KMS-11 (cell line): ENCODE measurements around the gene TMC8.
"Not testable (repeated sequence)": the region's sequence is repeated elsewhere in the genome, so short reads cannot be mapped to it uniquely, and the experiment has no call there.

Source experiments
- H2AFZ ChIP-seq: fragments of 200-600 bp; sonication (generic); 2 replicates; pipeline ENCODE4 v1.6.1; 2016; ENCODE audit warnings: antibody characterized with exemption, mixed run types, low read depth
- H3K27ac ChIP-seq: fragments of 200-600 bp; sonication (generic); 2 replicates; pipeline ENCODE4 v1.6.1; 2016; ENCODE audit warnings: mild to moderate bottlenecking, mixed run types
- H3K27me3 ChIP-seq: fragments of 200-600 bp; sonication (generic); 2 replicates; pipeline ENCODE4 v1.6.1; 2017; ENCODE audit warnings: mild to moderate bottlenecking, low read depth, mixed run types, moderate library complexity; ENCODE audit not compliant: insufficient read depth
- H3K36me3 ChIP-seq: fragments of 200-600 bp; sonication (generic); 2 replicates; pipeline ENCODE4 v1.6.1; 2017; ENCODE audit warnings: mild to moderate bottlenecking, mixed run types; ENCODE audit not compliant: insufficient read depth
- H3K4me1 ChIP-seq: fragments of 200-600 bp; sonication (generic); 2 replicates; pipeline ENCODE4 v1.6.1; 2016; ENCODE audit warnings: mild to moderate bottlenecking, low read depth, mixed run types; ENCODE audit not compliant: poor library complexity, severe bottlenecking
- H3K4me2 ChIP-seq: fragments of 200-600 bp; sonication (generic); 2 replicates; pipeline ENCODE4 v1.7.0; 2016; ENCODE audit warnings: mild to moderate bottlenecking, mixed run types
- H3K4me3 ChIP-seq: fragments of 200-600 bp; sonication (generic); IDR thresholded peaks from 2 replicates; pipeline ENCODE4 v1.6.1; 2017; ENCODE audit warnings: low read depth, low read length, mixed read lengths; ENCODE audit not compliant: insufficient read depth
- H3K79me2 ChIP-seq: fragments of 200-600 bp; sonication (generic); 2 replicates; pipeline ENCODE4 v1.6.1; 2016; ENCODE audit warnings: low read depth, mixed run types; ENCODE audit not compliant: insufficient read depth
- H3K9ac ChIP-seq: fragments of 200-600 bp; sonication (generic); 2 replicates; pipeline ENCODE4 v1.6.1; 2016; ENCODE audit warnings: mild to moderate bottlenecking, mixed run types
- H4K20me1 ChIP-seq: fragments of 200-600 bp; sonication (generic); 2 replicates; pipeline ENCODE4 v1.6.1; 2016; ENCODE audit warnings: mild to moderate bottlenecking, mixed run types; ENCODE audit not compliant: insufficient read depth
- CTCF ChIP-seq: fragments of 200-600 bp; sonication (generic); conservative IDR thresholded peaks from 2 replicates; pipeline ENCODE4 v1.6.1; 2017; ENCODE audit warnings: low read depth, mild to moderate bottlenecking, antibody characterized with exemption, low read length, moderate library complexity, mixed read lengths

Gene TMC8

GRCh38 chr17:78130437-78131101, at the start of gene TMC8:
Gene TMC8 (plus strand): TSS chr17:78130771. CDS start chr17:78131589, 818 bp downstream.
- Histone ChIP-seq H3K27ac (peak within 1 kb of the TSS; percentile 68), H3K4me3 (peak within 1 kb of the TSS; percentile 66), H3K9ac (peak within 1 kb of the TSS; percentile 73), H3K4me1 (peaks cover 49% of the 10 kb centered on the region), H2AFZ (peak within 1 kb of the TSS; percentile 20; the same call in 1 of the 2 replicates), H4K20me1 (no peaks in the 10 kb centered on the region), H3K79me2 (peaks cover 50% of the 10 kb centered on the region), H3K4me2 (peak within 1 kb of the TSS; percentile 93), H3K27me3 (no peaks in the 10 kb centered on the region), H3K36me3 (no peaks in the 10 kb centered on the region; the same call in 1 of the 2 replicates)
- TF ChIP-seq CTCF, result no peak

GRCh38 chr17:78081551-78081950, 49.0 kb upstream of the TMC8 start:
- Histone ChIP-seq H3K27ac (peak overlapping the region; percentile 75), H2AFZ (no peak overlapping the region), H4K20me1 (no peaks in the 10 kb centered on the region), H3K4me2 (peak overlapping the region; percentile 77), H3K79me2 (no peaks in the 10 kb centered on the region), H3K27me3 (no peaks in the 10 kb centered on the region), H3K36me3 (peaks cover 3% of the 10 kb centered on the region; the same call in 1 of the 2 replicates), H3K4me3 (no peak overlapping the region), H3K9ac (peak overlapping the region; percentile 6; the same call in 1 of the 2 replicates), H3K4me1 (peaks cover 64% of the 10 kb centered on the region)
- TF ChIP-seq CTCF, result no peak

- H3K79me2 ChIP-seq, H3K4me3 ChIP-seq, H4K20me1 ChIP-seq, H3K27me3 ChIP-seq, H2AFZ ChIP-seq, H3K36me3 ChIP-seq: not testable (repeated sequence)
- peak overlapping the region; percentile 75 for H3K27ac ChIP-seq
- H3K4me2 ChIP-seq, result peak overlapping the region; percentile 77
- H3K4me1 ChIP-seq, result peaks cover 64% of the 10 kb centered on the region
- peak overlapping the region; percentile 6; the same call in 1 of the 2 replicates for H3K9ac ChIP-seq
These were observed 48.2 kb upstream of the TMC8 start for GRCh38 chr17:78082355-78082872.

GRCh38 chr17:78082988-78083387, 47.6 kb upstream of the TMC8 start:
- H4K20me1 ChIP-seq, result no peaks in the 10 kb centered on the region
- no peaks in the 10 kb centered on the region for H3K27me3 ChIP-seq
- H3K4me1 ChIP-seq, result peaks cover 64% of the 10 kb centered on the region
- no peaks in the 10 kb centered on the region for H3K36me3 ChIP-seq
- H3K9ac ChIP-seq, result peak overlapping the region; percentile 28; the same call in 1 of the 2 replicates
- TF ChIP-seq CTCF, result no peak
- H2AFZ ChIP-seq, result no peak overlapping the region
- H3K4me3 ChIP-seq, result no peak overlapping the region
- peak overlapping the region; percentile 75 for H3K27ac ChIP-seq
- H3K4me2 ChIP-seq, result peak overlapping the region; percentile 77
- H3K79me2 ChIP-seq, result no peaks in the 10 kb centered on the region

- no peak overlapping the region for H3K9ac ChIP-seq
- no peak overlapping the region for H3K27ac ChIP-seq
- no peak overlapping the region for H3K4me2 ChIP-seq
- no peaks in the 10 kb centered on the region for H3K79me2 ChIP-seq
- no peaks in the 10 kb centered on the region for H3K36me3 ChIP-seq
- no peak overlapping the region for H2AFZ ChIP-seq
- no peaks in the 10 kb centered on the region for H4K20me1 ChIP-seq
- H3K4me3 ChIP-seq, result no peak overlapping the region
- H3K27me3 ChIP-seq, result no peaks in the 10 kb centered on the region
- no peak for TF ChIP-seq CTCF
- peaks cover 47% of the 10 kb centered on the region for H3K4me1 ChIP-seq
These were observed 43.8 kb upstream of the TMC8 start for GRCh38 chr17:78086740-78087139.
